K562 (cell line): Measurements from ENCODE around the gene TCF12. TPM values are rescaled to one million over a fixed set of nuclear protein-coding genes. Genes with fewer than 3 reads are reported as not detected.

Experiments used
- BDP1 ChIP-seq: IDR thresholded peaks from 3 replicates; pipeline ENCODE4 v1.6.1; 2011; ENCODE audit not compliant: insufficient read length, insufficient read depth
- CREB1 ChIP-seq, 2 experiments: sonication (generic) in 1 of 2; formaldehyde crosslinking in 1 of 2; IDR thresholded peaks; 2 replicates each; pipeline versions ENCODE4 v1.6.1 to v1.8.0; 2012 to 2022; ENCODE audit warnings: inconsistent platforms in 1 of 2, mild to moderate bottlenecking in 1 of 2, missing genetic modification reagents in 1 of 2, moderate library complexity in 1 of 2
- CREB5 ChIP-seq: fragments of 250-450 bp; sonication (Bioruptor Pico); IDR thresholded peaks from 2 replicates; pipeline ENCODE4 v1.5.0; 2020; ENCODE audit warnings: mild to moderate bottlenecking
- CREM ChIP-seq: IDR thresholded peaks from 2 replicates; pipeline ENCODE4 v1.6.1; 2014; ENCODE audit warnings: antibody characterized with exemption, low read depth
- HSF4 ChIP-seq: fragments of 250-450 bp; sonication (Bioruptor Pico); IDR thresholded peaks from 2 replicates; pipeline ENCODE4 v2.1.2; 2022; ENCODE audit warnings: mild to moderate bottlenecking, moderate library complexity, borderline replicate concordance
- KLF10 ChIP-seq: fragments of 250-450 bp; sonication (Bioruptor Pico); IDR thresholded peaks from 2 replicates; pipeline ENCODE4 v1.6.1; 2021; ENCODE audit warnings: matching md5 sums
- MTF1 ChIP-seq: fragments of 250-450 bp; sonication (Bioruptor Pico); IDR thresholded peaks from 2 replicates; pipeline ENCODE4 v1.9.0; 2021; ENCODE audit warnings: moderate library complexity, mild to moderate bottlenecking, inconsistent platforms, borderline replicate concordance
- NKRF ChIP-seq: fragments of 450-650 bp; IDR thresholded peaks from 2 replicates; pipeline ENCODE4 v1.6.1; 2016; ENCODE audit warnings: borderline replicate concordance
- NR2C2 ChIP-seq, 2 experiments: fragments of 200-800 bp in 1 of 2; sonication (Bioruptor generic) in 1 of 2; sonication (generic) in 1 of 2; formaldehyde crosslinking in 1 of 2; IDR thresholded peaks; 2 replicates each; pipeline versions ENCODE4 v1.6.1 to v1.8.0; 2016 to 2022; ENCODE audit warnings: mild to moderate bottlenecking in 1 of 2, missing compliant biosample characterization in 1 of 2, missing genetic modification characterization in 1 of 2, missing genetic modification reagents in 1 of 2
- SNAPC5 ChIP-seq: fragments of 250-450 bp; sonication (Bioruptor Pico); IDR thresholded peaks from 2 replicates; pipeline ENCODE4 v1.8.0; 2021; ENCODE audit warnings: moderate library complexity, mild to moderate bottlenecking, inconsistent platforms
- TAL1 ChIP-seq: fragments of 450-650 bp; IDR thresholded peaks from 2 replicates; pipeline ENCODE4 v1.6.1; 2016; ENCODE audit warnings: mild to moderate bottlenecking
- TCFL5 ChIP-seq: fragments of 250-450 bp; sonication (Bioruptor Pico); conservative IDR thresholded peaks from 2 replicates; pipeline ENCODE4 v1.6.1; 2021; ENCODE audit warnings: mild to moderate bottlenecking, moderate library complexity, matching md5 sums
- TEAD4 ChIP-seq, 2 experiments: sonication (generic) in 1 of 2; formaldehyde crosslinking in 1 of 2; IDR thresholded peaks; 2 replicates each; pipeline versions ENCODE4 v1.6.1 to v1.8.0; 2012 to 2022; ENCODE audit warnings: borderline replicate concordance in 1 of 2, inconsistent platforms in 1 of 2, low read length in 1 of 2, mild to moderate bottlenecking in 1 of 2, missing genetic modification reagents in 1 of 2
- TOE1 ChIP-seq, 2 experiments: fragments of 450-650 bp in 1 of 2; sonication (generic) in 1 of 2; formaldehyde crosslinking in 1 of 2; IDR thresholded peaks; 2 replicates each; pipeline versions ENCODE4 v1.7.1 to v1.8.0; 2016 to 2022; ENCODE audit warnings: borderline replicate concordance in 2 of 2, mild to moderate bottlenecking in 2 of 2, antibody characterized with exemption in 1 of 2, inconsistent platforms in 1 of 2, low read depth in 1 of 2, missing genetic modification reagents in 1 of 2, moderate library complexity in 1 of 2
- UBTF ChIP-seq, 2 experiments: IDR thresholded peaks; 2 replicates each; pipeline ENCODE4 v1.6.1; 2012; ENCODE audit warnings: improper control_type of control experiment in 2 of 2, low read depth in 2 of 2, low read length in 2 of 2, borderline replicate concordance in 1 of 2
- XRCC4 ChIP-seq: IDR thresholded peaks from one replicate; pipeline ENCODE4 v1.6.1; 2011; ENCODE audit not compliant: insufficient read depth, insufficient read length; ENCODE audit errors: extremely low read depth
- ZFP1 ChIP-seq: fragments of 450-650 bp; formaldehyde crosslinking; IDR thresholded peaks from 2 replicates; pipeline ENCODE4 v1.4.0; 2020; ENCODE audit warnings: mild to moderate bottlenecking, mixed read lengths
- ZNF3 ChIP-seq: fragments of 250-450 bp; sonication (Bioruptor Pico); IDR thresholded peaks from 2 replicates; pipeline ENCODE4 v1.5.0; 2021; ENCODE audit warnings: mild to moderate bottlenecking, moderate library complexity
- ZNF668 ChIP-seq: fragments of 250-450 bp; sonication (Bioruptor Pico); IDR thresholded peaks from 2 replicates; pipeline ENCODE4 v1.8.0; 2022; ENCODE audit warnings: mild to moderate bottlenecking, inconsistent platforms
- polyA plus RNA-seq, 8 experiments: library from polyadenylated mRNA; depleted of rRNA in 4 of 8; stranded (reverse) in 5 of 8; unstranded in 3 of 8; fragments of >200 nt; fragmentation: Nextera tagmentation in 2 of 8; fragmentation: Illumina TruSeq in 1 of 8; extraction: Ambion mirVana in 2 of 8; extraction: Trizol in 1 of 8; gene quantifications; 2 replicates each; pipeline versions ENCODE4 v1.2.1 to v1.2.3, GENCODE V29; 2011 to 2014; ENCODE audit warnings: inconsistent platforms in 1 of 8, missing spikeins in 1 of 8
- total RNA-seq, 7 experiments: library from RNA; depleted of rRNA in 6 of 7; stranded (reverse); fragments of >200 nt in 6 of 7; fragmentation: Illumina TruSeq in 2 of 7; extraction: Trizol in 2 of 7; gene quantifications; 2 replicates each; pipeline versions ENCODE4 v1.2.1 to v1.2.3, GENCODE V29; 2011 to 2021; ENCODE audit warnings: low replicate concordance in 1 of 7

TCF12 gene
- total and polyA plus RNA-seq, 9 of the 15 experiments (the other 6 are each of a cell fraction or from before 2014, with no cell fraction given), result 10.5 to 132 (median 52.9) TPM

- TF ChIP-seq NKRF (0 out of 2 replicates have a peak, but pooled peaks have one; percentile 40), ZNF668 (CRISPR knock-in tag) (no peak), TEAD4 (IDR thresholded peaks at IDR 0.05; ENCODE audit: low read length) (peak; percentile 27; the same call in 1 of the 2 replicates), TEAD4 (CRISPR knock-in tag; IDR thresholded peaks at IDR 0.05; ENCODE audit: borderline replicate concordance) (no peak), CREB1 (IDR thresholded peaks at IDR 0.05) (peak; percentile 85), CREB1 (CRISPR knock-in tag; IDR thresholded peaks at IDR 0.05) (peak; percentile 89), CREB5 (CRISPR knock-in tag) (no peak), MTF1 (no peak), HSF4 (no peak), SNAPC5 (no peak), ZFP1 (CRISPR knock-in tag) (no peak), BDP1 (no peak), XRCC4 (no peak), CREM (peak; percentile 89), KLF10 (no peak), UBTF (IDR thresholded peaks at IDR 0.05; ENCODE audit: borderline replicate concordance in 1 of 2, low read depth in 2 of 2, low read length in 2 of 2) (peak in 1 of 2 experiments; percentile 77; a peak in 1 of 4 replicates), NR2C2 (CRISPR knock-in tag; IDR thresholded peaks at IDR 0.05) (peak; percentile 70; the same call in 1 of the 2 replicates), NR2C2 (tag; IDR thresholded peaks at IDR 0.05) (peak; percentile 98), ZNF3 (CRISPR knock-in tag) (no peak), TAL1 (no peak), TCFL5 (CRISPR knock-in tag) (no peak), TOE1 (IDR thresholded peaks at IDR 0.05; ENCODE audit: borderline replicate concordance) (0 out of 2 replicates have a peak, but pooled peaks have one; percentile 6), TOE1 (CRISPR knock-in tag; IDR thresholded peaks at IDR 0.05; ENCODE audit: borderline replicate concordance, low read depth) (no peak)
These were observed 31.3 kb upstream of the TCF12 start (continued) for GRCh38 chr15:56886932-56887781.
